HG03439 (cell line): Measurements from ENCODE around the gene PLD4.

Experiments used
- ATAC-seq: cut with Tn5 transposase; IDR thresholded peaks from one replicate; pipeline ENCODE4 v1.9.1; 2021; ENCODE audit warnings: mild to moderate bottlenecking, moderate library complexity; ENCODE audit not compliant: unreplicated experiment

The PLD4 gene

GRCh38 chr14:104953896-104954656 is 29.4 kb downstream of the PLD4 start:
- no peak for ATAC-seq

- ATAC-seq = no peak
Observed at GRCh38 chr14:104954746-104955395, 30.2 kb downstream of the PLD4 start.

DNA sequence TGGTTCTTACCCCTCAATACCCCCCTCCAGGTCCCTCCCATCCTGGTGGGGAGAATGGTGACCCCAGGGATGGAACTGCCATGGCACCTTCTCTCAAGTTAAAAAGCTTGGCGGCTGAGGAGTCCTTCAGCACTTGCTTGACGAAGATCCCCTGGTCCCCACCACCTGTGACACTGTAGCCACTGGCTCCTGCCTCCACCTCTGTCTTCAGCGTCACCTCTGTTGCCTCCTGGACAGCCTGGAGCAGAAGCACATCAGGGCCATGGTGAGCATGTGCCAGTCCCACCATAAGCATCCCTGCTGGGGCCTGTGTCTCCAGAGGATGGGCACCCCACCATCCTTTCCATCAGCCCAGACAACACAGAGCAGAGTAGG is 30.7 kb downstream of the PLD4 start:
- ATAC-seq = no peak

- ATAC-seq = no peak
Observed at GRCh38 chr14:104956290-104956890, 31.7 kb downstream of the PLD4 start.

DNA sequence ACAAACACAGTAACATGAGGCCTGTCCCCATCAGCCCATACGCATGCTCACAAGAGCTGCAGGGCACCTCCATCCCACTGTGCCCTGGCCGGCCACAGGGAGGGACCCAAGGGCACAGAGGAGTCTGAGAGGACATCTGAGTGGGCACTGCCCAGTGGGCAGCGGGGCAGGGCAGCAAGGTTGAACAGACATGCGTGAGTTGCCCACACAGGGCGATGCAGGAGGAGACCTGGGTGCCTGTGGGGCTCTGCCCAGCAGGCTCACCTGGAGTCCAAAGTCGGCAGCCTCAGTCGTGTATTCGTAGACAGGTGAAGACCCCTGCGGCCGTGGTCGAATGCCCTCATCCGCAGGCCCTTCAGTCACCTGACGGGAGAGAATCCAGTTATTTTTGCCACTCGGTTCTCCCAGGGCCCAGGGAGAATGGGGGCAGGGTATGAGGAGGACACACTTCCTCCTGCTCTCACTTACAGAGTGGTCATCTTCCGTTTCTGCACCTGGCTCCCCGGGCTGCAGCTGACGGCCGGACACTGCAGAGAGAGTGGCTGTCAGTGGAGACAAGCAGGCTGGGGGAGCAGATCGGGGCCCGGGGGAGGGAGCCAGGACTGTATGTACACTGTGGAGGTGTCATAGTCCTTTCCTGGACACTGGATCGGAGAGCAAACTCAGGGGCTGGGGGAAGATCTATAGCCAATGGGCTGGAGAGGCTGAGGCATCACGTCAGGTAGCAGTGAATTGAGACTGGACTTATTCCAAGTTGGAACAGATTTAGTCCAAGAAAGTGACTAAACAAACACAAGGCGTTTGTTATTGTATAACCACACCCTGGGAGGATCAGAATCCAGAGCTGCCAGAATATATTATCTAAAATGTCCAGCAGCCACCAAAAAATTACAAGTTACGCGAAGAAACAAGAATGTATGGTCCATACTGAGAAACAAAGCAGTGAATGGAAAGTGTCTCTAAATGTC is 32.8 kb downstream of the PLD4 start:
- no peak for ATAC-seq

GRCh38 chr14:104964546-104964945 is 39.9 kb downstream of the PLD4 start:
- no peak for ATAC-seq

- no peak for ATAC-seq
Observed at GRCh38 chr14:104965561-104966231, 41.0 kb downstream of the PLD4 start.

GRCh38 chr14:104966261-104966865 is 41.7 kb downstream of the PLD4 start:
- ATAC-seq = no peak

- ATAC-seq = no peak
Observed at GRCh38 chr14:104966981-104967385, 42.3 kb downstream of the PLD4 start.

DNA sequence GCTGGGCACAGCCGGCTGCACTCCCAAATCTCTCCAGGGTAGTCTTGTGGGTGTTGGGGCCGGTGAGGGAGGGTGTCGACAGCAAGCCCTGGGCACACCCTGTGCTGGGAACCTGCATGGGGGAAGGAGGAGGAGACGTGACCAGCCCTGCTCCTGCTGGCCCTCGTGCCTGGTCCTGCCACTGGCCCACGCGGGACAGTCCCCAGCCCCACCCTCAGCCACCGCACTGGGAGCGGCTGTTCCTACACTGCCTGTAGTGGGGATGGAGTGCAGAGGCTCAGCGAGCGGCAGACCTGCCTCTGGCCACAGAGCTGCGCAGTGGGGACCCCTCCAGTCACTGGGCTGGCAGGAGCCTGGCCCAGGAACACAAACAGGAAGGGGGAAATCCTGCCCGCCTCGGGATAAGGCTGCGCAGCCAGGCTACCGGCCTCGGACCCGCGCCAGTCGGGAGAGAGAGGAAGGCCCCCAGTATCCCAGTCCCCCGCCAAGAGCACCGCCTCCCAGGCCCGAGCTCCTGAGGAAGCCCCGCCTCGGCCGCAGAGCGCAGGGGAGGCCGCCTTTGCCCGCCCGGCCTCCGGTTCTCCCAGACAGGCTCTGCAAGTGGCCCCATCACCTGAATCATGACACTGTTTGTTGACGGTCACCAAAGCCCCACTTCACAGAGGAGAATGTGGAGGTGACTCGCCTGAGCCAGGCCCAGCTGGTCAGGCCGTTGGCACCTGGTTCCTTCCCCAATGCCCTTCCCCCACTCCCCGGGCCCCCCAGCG is 42.9 kb downstream of the PLD4 start:
- no peak for ATAC-seq

DNA sequence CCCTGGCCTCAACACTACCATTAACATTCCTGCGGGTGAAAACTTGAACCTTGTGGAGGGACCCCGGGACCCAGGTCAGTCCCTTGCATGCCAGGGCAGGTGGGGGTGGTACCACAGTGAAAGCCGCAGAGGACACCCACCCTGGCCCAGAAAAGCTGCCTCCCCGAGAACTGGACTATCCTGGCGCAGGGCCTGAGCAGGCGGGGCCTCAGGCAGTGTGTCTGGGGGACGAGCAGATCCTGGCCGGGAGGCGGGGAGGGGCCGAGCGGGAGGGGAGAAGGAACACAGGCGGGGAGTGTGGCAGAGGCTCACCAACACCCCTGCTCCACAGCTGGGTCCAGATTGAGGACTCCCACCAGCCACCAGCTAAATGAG is 43.5 kb downstream of the PLD4 start:
- no peak for ATAC-seq

DNA sequence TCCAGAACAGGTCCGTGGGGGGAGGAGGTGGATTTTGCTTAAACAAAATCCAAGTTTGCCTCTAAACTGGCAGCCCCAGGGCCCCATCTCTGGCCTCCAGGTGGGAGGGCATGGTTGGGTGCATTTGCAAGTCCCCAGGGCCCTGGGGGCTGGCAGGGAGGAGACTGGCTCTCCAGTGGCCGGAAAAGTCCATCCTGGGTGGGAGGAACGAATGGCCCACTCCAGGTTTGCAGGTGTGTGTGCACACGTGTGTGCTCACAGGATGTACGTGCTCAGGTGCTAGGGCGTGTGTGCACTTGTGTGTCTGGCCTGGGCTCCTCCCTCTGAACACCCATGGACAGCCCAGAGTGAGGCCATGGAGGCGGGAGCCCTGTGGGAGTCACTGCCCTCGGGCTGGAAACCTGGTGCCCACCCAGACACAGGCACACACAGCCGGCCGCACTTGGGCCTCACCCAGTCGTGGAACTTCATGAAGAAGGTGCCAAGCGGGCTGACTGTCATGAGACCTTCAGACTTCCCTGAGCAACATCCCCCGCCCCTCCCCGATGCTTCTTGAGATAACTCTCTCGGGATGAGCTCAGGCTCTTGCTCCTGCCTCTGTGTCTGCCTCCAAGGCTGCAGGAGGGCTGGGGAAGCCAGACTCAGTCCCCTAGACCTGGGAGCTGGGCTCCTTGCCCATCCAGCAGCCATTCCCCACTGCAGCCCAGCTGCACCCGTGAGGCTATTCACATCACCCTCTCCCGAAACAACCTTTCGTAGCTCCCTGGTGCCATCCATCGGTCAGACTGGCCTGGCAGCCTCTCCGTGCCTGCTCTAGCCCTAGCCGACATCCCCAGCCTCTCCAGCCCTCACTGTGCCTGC is 44.1 kb downstream of the PLD4 start:
- ATAC-seq = no peak

GRCh38 chr14:104969741-104970230 is 45.1 kb downstream of the PLD4 start:
- ATAC-seq = no peak

- ATAC-seq = no peak
Observed at GRCh38 chr14:104970231-104971068, 45.8 kb downstream of the PLD4 start.

DNA sequence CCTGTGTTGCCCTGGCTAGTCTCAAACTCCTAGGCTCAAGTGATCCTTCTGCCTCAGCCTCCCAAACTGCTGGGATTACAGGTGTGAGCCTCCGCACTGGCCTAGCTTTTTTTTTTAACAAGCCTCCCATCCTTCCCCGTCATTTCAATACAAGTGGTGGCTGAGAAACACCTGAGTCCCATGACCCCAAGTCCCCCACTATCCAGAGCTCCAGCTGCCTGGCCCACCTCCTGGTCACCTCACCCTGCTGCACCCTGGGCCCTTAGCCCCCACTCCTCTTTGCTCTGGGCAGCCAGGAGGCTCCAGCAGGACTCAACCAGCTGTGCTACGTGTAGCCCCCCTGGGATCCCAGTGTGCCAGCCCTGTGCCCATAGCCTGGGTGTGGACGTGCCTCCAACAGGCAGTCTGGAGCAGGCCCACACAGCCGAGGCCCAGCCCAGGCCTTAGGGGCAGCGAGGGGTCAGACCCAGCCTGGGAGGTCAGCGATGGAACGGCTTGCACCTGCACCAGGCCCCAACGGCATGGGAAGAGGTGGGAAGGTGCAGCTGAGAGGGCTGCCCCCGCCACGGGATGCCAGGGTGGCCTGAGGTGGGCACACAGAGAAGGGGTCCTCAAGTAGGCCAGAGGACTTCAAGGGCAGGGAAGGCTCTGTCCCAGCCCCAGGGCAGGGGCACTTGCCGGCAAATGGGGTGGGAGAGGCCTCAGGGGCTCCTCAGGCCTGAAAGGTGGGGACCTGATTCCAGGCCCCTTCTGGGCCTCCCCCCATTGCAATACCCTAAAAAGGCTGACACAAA is 47.0 kb downstream of the PLD4 start:
- no peak for ATAC-seq

DNA sequence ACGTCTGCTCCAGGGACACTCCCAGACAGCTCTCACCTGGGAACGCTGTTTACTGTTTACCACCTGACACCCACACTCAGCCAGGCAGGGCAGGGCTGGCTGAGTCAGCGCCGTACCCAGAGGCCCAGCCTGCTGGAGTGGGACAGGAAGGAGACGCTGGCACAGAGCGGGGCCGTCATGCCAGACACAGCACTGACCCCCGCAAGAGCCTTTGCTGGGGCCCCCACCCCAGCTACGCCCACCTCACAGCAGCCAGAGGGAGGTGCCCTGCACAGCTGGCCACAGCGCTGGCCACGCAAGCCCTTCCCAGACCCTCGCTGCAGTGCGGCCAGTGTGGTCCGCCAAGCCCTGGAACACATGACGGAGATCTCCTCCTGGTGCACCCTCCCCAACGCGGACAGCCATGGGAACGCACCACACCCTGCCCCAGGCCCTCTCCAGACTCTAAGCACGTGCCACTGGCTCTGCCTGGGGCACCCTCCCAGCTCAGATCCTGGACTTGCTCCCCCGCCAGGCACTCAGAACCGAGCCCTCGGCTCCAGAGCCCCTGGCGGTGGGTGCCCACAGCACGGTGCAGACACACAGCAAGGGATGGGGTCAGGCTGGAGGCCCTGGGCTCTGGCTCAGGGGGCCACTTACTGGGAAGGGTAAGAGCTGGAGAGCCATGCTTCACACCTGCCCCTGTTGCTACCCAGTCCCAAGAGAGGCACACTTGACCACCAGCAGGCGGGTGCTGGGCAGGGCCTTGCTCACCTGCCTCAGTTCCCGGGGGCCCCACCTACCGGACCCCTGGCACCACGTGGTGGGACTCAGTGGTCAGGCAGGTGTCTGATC is 47.8 kb downstream of the PLD4 start:
- no peak for ATAC-seq
